Measurements from ENCODE around the gene WWTR1. TPM values are rescaled to one million over a fixed set of nuclear protein-coding genes. Genes with fewer than 3 reads are reported as not detected.

WWTR1 gene
- total RNA-seq, 1 donor from 2014 or later = 3.4 TPM

GRCh38 chr3:149638228-149639092 is 19.4 kb downstream of the WWTR1 start:
- H3K27me3 ChIP-seq (ENCODE audit: control insufficient read depth, insufficient read depth, low read length) = no peaks in the 10 kb centered on the region
- no peak overlapping the region for H3K4me3 ChIP-seq (ENCODE audit: low read depth, low read length)
- no peak for DNase-seq (ENCODE audit: low read depth)
- no peaks in the 10 kb centered on the region for H3K36me3 ChIP-seq (ENCODE audit: control insufficient read depth, insufficient read depth, low read length)
- no peak for TF ChIP-seq CTCF (IDR thresholded peaks at IDR 0.05; ENCODE audit: insufficient read depth, low read length, severe bottlenecking)
- no peak for FAIRE-seq

GRCh38 chr3:149635396-149635795 is 22.4 kb downstream of the WWTR1 start:
- Histone ChIP-seq H3K27me3 (ENCODE audit: control insufficient read depth, insufficient read depth, low read length) (no peaks in the 10 kb centered on the region), H3K4me3 (ENCODE audit: low read depth, low read length) (no peak overlapping the region), H3K36me3 (ENCODE audit: control insufficient read depth, insufficient read depth, low read length) (no peaks in the 10 kb centered on the region)
- TF ChIP-seq CTCF (IDR thresholded peaks at IDR 0.05; ENCODE audit: insufficient read depth, low read length, severe bottlenecking) = no peak
- FAIRE-seq (no peak), DNase-seq (ENCODE audit: low read depth) (no peak)

GRCh38 chr3:149634573-149634972 is 23.3 kb downstream of the WWTR1 start:
- DNase-seq (ENCODE audit: low read depth) = no peak
- Histone ChIP-seq H3K4me3 (ENCODE audit: low read depth, low read length) (no peak overlapping the region), H3K36me3 (ENCODE audit: control insufficient read depth, insufficient read depth, low read length) (no peaks in the 10 kb centered on the region), H3K27me3 (ENCODE audit: control insufficient read depth, insufficient read depth, low read length) (no peaks in the 10 kb centered on the region)
- no peak for TF ChIP-seq CTCF (IDR thresholded peaks at IDR 0.05; ENCODE audit: insufficient read depth, low read length, severe bottlenecking)
- no peak for FAIRE-seq

- FAIRE-seq (no peak), DNase-seq (ENCODE audit: low read depth) (no peak)
- no peak for TF ChIP-seq CTCF (IDR thresholded peaks at IDR 0.05; ENCODE audit: insufficient read depth, low read length, severe bottlenecking)
- H3K4me3 ChIP-seq (ENCODE audit: low read depth, low read length) = no peak overlapping the region
- no peaks in the 10 kb centered on the region for H3K27me3 ChIP-seq (ENCODE audit: control insufficient read depth, insufficient read depth, low read length)
- H3K36me3 ChIP-seq (ENCODE audit: control insufficient read depth, insufficient read depth, low read length) = no peaks in the 10 kb centered on the region
Observed at GRCh38 chr3:149634072-149634471, 23.8 kb downstream of the WWTR1 start.

GRCh38 chr3:149632225-149632624 is 25.6 kb downstream of the WWTR1 start:
- Histone ChIP-seq H3K27me3 (ENCODE audit: control insufficient read depth, insufficient read depth, low read length) (no peaks in the 10 kb centered on the region), H3K36me3 (ENCODE audit: control insufficient read depth, insufficient read depth, low read length) (no peaks in the 10 kb centered on the region), H3K4me3 (ENCODE audit: low read depth, low read length) (no peak overlapping the region)
- FAIRE-seq (no peak), DNase-seq (ENCODE audit: low read depth) (peak; percentile 28)
- no peak for TF ChIP-seq CTCF (IDR thresholded peaks at IDR 0.05; ENCODE audit: insufficient read depth, low read length, severe bottlenecking)

GRCh38 chr3:149630806-149631205 is 27.0 kb downstream of the WWTR1 start:
- FAIRE-seq (no peak), DNase-seq (ENCODE audit: low read depth) (no peak)
- no peak overlapping the region for H3K4me3 ChIP-seq (ENCODE audit: low read depth, low read length)
- no peak for TF ChIP-seq CTCF (IDR thresholded peaks at IDR 0.05; ENCODE audit: insufficient read depth, low read length, severe bottlenecking)
- H3K27me3 ChIP-seq (ENCODE audit: control insufficient read depth, insufficient read depth, low read length) = no peaks in the 10 kb centered on the region
- H3K36me3 ChIP-seq (ENCODE audit: control insufficient read depth, insufficient read depth, low read length) = no peaks in the 10 kb centered on the region

All from bronchial epithelial cell (primary cell).